KOPT-K1 (cell line): ENCODE measurements around the gene C21orf91.

Experiments used
- H3K27ac ChIP-seq: fragments of 200-600 bp; sonication (generic); 2 replicates; pipeline ENCODE4 v1.5.1; 2016; ENCODE audit warnings: antibody characterized with exemption, mild to moderate bottlenecking, low read depth, low read length; ENCODE audit not compliant: poor library complexity, severe bottlenecking
- H3K36me3 ChIP-seq: fragments of 200-600 bp; sonication (generic); 2 replicates; pipeline ENCODE4 v1.5.1; 2017; ENCODE audit warnings: antibody characterized with exemption, mild to moderate bottlenecking, low read length, moderate library complexity; ENCODE audit not compliant: insufficient read depth
- H3K9me3 ChIP-seq: fragments of 200-600 bp; sonication (generic); 2 replicates; pipeline ENCODE4 v1.5.1; 2017; ENCODE audit warnings: antibody characterized with exemption, low read length, mild to moderate bottlenecking; ENCODE audit not compliant: insufficient read depth, poor library complexity, severe bottlenecking

C21orf91 gene

DNA sequence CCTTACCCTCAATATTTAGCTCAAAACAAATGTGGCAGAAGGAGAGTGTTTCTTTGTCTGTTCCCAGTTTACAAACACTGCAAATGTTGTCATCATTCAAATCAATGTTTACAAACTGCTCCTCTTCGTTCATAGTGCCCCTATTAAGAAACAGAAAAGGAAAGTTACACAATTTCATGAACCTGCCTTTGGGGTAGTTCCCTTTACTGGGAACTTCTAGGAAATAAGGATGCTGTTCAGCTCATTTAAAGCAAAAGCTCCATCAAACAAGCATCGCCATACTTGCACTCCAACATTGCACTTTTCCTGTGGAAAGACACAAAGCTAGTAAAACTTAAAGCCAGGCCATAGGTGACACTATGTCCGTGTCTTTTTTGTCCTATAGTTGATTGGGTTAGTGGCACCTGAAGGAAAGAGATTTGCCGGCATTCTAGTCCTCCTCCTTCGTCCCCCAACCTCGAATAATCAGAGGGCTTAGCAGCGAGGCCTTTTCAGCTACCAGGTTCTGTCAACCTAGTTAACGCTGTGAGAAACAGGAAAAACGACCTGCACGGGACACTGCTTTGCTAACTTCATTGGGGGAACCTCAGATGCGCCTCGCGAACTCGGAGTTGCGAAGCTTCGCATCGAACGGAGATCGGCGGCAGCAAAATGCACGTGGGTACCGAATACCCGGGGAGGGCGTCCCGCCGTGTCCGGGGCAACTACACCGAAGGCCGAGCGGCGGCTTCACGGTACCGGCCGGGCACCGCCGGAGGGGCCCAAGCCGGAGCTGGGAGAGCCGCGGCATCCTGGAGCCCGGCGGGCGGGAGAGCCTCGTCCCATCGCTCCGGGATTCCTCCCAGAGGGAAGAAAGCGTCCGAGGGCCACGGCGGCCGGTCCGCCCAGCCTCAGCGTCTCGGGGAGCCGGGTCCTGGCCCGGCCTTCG, 706 bp downstream of the C21orf91 start:
- no peaks in the 10 kb centered on the region for H3K9me3 ChIP-seq
- H3K36me3 ChIP-seq: peaks cover 32% of the 10 kb centered on the region
- peak overlapping the region; percentile 91 for H3K27ac ChIP-seq

DNA sequence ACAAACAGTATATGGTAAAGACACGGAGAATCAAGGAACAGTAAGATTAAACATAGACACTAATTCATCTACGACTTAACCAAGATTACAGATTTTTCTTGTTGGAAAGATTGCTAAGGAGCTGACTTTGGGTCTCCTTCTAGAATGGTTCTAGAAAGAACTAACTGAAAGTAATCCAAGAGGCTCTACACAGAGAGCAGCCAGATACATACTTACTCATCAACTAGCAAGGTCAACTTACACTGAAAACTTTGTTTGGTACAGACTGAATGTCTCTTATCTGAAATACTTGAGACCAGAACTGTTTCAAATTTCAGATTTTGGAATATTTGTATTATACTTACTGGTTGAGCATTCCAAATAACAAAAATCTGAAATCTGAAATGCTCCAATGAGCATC, 5.8 kb downstream of the C21orf91 start:
- Histone ChIP-seq H3K27ac (no peak overlapping the region), H3K36me3 (peaks cover 82% of the 10 kb centered on the region), H3K9me3 (peaks cover 24% of the 10 kb centered on the region)

DNA sequence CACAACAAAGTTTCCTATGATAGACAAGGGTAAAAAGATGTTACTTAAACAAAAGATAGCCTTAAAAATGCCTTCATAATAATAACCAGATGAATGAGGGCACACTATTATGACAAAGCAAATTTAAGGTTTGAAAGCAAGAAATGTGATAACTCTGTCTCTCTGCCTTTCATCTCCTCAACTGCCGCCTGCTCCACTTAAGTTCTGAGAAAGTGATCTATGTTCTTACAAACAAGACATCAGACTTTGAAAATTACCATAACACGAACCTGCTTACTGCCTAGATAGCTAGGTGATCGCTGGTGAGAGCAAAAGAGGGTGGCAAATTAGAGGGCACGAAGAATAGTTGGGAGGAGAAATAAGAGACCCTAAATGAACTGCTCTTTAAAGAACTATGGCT, 13.2 kb downstream of the C21orf91 start:
- Histone ChIP-seq H3K27ac (no peak overlapping the region), H3K36me3 (peaks cover 91% of the 10 kb centered on the region), H3K9me3 (peaks cover 42% of the 10 kb centered on the region)

GRCh38 chr21:17803536-17803935, 15.6 kb downstream of the C21orf91 start:
- Histone ChIP-seq H3K36me3 (peaks cover 68% of the 10 kb centered on the region), H3K9me3 (peaks cover 20% of the 10 kb centered on the region), H3K27ac (no peak overlapping the region)

DNA sequence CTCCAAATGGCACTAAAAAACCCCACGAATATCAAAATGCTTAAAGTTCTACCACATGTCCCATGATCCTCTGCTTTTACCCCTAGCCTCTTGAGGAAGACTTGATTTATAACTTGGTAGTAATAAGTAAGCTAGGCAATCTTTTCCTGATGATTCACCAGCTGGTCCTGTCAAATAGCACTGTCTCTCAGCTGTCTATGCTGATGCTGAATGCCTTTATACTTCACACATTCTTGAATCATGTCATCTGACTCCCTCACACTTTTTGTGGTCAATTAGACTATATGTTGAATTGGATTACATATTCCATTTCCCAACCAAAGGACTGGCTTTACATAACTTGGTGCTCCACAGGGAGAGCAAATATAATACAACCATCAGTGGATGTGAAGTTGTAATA, 16.6 kb downstream of the C21orf91 start:
- no peak overlapping the region for H3K27ac ChIP-seq
- H3K9me3 ChIP-seq: peaks cover 10% of the 10 kb centered on the region

DNA sequence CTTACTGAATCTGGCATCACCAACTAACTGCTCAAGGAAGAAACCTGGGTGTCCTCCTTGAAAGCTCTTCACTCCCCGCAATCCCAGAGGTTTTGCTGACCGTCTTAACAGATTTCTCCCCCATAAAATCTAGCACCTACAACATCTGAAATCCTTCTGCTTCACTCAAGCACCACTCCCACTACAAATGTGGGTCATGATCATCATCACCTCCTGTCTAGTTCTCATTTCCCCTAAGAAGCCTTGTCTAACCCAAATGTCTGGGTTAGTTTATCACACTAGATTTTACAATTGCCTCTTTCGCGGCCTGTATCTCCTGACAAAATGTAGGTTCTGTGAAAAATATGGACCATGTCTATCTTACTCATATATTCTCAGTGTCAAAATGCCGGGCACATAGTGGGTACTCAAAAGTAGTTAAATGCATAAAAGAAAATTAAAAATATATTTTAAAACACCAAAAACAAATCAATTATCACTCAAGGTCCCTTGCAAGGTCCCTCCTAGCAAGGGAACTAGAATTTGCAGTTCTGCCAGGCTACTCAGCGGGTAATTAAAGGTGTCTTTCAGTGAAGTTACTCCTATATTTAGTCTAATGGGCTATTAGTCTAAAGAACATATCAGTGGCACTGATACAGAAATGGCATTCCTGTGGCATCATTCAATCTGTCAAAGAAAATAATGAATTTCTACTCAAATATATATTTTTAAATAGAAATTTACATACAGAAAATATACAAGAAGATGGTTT, 19.6 kb downstream of the C21orf91 start:
- Histone ChIP-seq H3K9me3 (no peaks in the 10 kb centered on the region), H3K27ac (no peak overlapping the region), H3K36me3 (peaks cover 57% of the 10 kb centered on the region)

More for the DNA sequence above, 16.6 kb downstream of the C21orf91 start:
- H3K36me3 ChIP-seq: peaks cover 58% of the 10 kb centered on the region

GRCh38 chr21:17798796-17799195, 20.4 kb downstream of the C21orf91 start:
- Histone ChIP-seq H3K9me3 (no peaks in the 10 kb centered on the region), H3K36me3 (peaks cover 53% of the 10 kb centered on the region), H3K27ac (no peak overlapping the region)

GRCh38 chr21:17797967-17798366, 21.2 kb downstream of the C21orf91 start:
- peaks cover 48% of the 10 kb centered on the region for H3K36me3 ChIP-seq

GRCh38 chr21:17796503-17796902, 22.7 kb downstream of the C21orf91 start:
- Histone ChIP-seq H3K27ac (no peak overlapping the region), H3K9me3 (no peaks in the 10 kb centered on the region), H3K36me3 (peaks cover 50% of the 10 kb centered on the region)

More at GRCh38 chr21:17797967-17798366, 21.2 kb downstream of the C21orf91 start:
- H3K9me3 ChIP-seq: no peaks in the 10 kb centered on the region
- no peak overlapping the region for H3K27ac ChIP-seq

- Histone ChIP-seq H3K27ac (no peak overlapping the region), H3K9me3 (no peaks in the 10 kb centered on the region), H3K36me3 (peaks cover 50% of the 10 kb centered on the region)
Observed at GRCh38 chr21:17796037-17796403, 23.1 kb downstream of the C21orf91 start.

DNA sequence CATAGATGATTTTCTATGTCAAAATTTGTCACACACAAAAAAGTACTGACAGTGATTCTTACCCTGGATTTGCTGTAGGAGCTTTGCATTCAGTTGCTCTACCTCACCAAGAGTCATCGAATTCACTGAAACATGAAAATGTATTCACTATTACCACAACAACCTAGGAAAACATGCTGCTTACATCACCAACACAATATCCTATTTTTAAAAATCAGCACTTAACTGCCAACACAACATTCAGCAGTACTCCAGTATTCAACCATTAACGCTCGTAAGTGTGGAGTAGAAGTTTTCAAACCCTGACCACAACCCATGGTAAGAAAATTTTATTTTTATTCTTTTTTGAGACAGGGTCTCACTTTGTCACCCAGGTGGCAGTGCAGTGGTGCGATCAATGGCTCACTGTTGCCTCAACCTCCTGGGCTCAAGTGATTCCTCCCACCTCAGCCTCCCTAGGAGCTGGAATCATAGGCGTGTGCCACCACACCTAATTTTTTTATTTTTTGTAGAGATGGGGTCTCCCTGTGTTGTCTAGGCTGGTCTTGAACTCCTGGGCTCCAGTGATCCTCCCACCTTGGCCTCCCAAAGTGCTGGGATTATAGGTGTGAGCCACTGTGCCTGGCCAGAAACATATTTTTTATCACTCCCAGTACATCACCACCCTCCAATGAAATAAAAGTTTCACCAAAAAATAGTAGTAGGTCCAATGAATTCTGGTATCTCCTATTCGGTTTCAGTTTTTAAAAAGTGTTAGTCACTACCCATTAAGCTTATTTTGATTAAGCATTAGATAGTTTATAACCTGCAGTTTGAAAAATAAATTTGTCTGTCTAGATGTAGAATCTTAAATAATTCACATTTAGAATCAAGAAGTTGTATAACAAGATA, 23.8 kb downstream of the C21orf91 start:
- peaks cover 49% of the 10 kb centered on the region for H3K36me3 ChIP-seq
- peak overlapping the region; percentile 71 for H3K27ac ChIP-seq

DNA sequence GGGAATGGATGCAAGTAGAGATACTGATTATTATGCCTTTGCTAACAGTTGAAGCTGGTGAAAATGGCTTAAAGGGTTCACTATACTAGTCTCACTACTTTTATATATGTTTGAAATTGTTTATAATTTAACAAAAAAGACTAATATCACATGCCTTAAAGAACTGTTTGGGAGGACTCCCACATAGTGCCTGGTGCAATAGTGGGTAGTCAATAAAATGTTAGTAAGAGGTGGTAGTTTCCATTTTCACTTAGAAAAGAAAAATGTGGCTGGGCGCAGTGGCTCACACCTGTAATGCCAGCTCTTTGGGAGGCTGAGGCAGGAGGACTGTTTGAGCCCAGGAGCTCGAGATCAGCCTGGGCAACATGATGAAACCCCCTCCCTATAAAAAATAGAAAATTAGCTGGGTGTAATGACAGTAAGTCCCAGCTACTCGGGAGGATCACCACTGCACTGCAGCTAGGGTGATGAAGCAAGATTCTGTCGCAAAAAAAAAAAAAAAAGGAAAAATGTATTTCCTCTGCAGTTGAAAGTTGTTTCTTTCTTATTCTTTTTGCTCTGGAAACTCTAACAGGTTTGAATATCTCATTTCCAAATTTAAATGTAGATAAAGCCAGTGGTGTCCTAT, 24.5 kb downstream of the C21orf91 start:
- Histone ChIP-seq H3K36me3 (peaks cover 49% of the 10 kb centered on the region), H3K9me3 (no peaks in the 10 kb centered on the region), H3K27ac (peak overlapping the region; percentile 71)

More for the DNA sequence above, 23.8 kb downstream of the C21orf91 start:
- H3K9me3 ChIP-seq: no peaks in the 10 kb centered on the region

DNA sequence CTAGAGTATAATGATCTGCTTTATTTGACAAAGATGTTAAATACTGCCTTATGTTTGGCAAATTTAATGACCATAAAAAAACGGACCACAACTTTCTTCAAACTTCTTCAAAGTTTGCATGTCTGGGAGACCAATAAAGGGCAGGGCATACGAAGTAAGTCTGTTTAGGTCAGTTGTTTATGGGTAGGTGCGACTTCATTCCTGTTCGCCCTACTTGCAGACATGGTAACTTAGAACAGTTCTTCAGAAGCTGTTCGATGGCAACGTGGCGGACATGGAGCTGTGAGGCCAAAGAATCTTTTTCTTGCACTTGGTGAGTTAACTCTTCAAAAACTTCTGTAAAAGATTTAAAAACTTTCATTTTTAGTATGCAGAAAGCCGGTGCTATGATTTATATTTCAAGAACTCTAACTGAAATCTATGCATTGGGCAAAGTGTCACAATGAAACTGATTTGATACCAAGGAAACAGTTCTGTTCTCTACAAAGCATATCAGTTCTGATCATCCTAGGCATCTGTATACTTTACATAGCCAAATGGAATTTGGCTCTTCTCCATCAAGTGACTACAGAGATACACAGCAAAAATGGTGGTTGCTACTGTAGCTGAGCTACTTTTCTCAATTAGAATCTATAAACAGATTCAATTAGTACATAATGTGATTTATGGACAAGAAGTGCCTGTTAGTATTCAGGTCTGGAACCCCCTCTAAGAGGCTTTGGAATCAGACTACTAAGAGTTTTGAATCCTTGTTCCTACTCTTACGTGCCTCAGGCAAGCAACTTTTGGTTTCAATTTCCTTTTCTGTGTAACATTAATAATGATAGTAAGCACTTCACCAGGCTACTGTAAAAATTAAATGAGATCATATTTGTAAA, 25.7 kb downstream of the C21orf91 start:
- Histone ChIP-seq H3K9me3 (no peaks in the 10 kb centered on the region), H3K36me3 (peaks cover 49% of the 10 kb centered on the region), H3K27ac (peak overlapping the region; percentile 71)
